SHP77 treated with DMSO at 0.1 percent for 48 hours (cell line): ENCODE data around the gene UNG.
"Not testable (repeated sequence)": the region's sequence is repeated elsewhere in the genome, so short reads cannot be mapped to it uniquely, and the experiment has no call there.

ENCODE experiments used
- DNase-seq: peaks from one replicate; lab custom pipeline; 2025; lab: John Stamatoyannopoulos, UW

Gene UNG

GRCh38 chr12:109121346-109121880 lies 24.0 kb downstream of the UNG start:
- no peak for DNase-seq

GRCh38 chr12:109124878-109125648 lies 27.7 kb downstream of the UNG start:
- no peak for DNase-seq

GRCh38 chr12:109125791-109126190 lies 28.4 kb downstream of the UNG start:
- DNase-seq, result no peak

GRCh38 chr12:109126784-109127183 lies 29.4 kb downstream of the UNG start:
- no peak for DNase-seq

- DNase-seq, result no peak
Measured at GRCh38 chr12:109127533-109128242, 30.3 kb downstream of the UNG start.

- DNase-seq, result no peak
Measured at GRCh38 chr12:109130297-109131153, 33.1 kb downstream of the UNG start.

GRCh38 chr12:109131154-109132050 lies 34.0 kb downstream of the UNG start:
- peak; percentile 28 for DNase-seq

DNA sequence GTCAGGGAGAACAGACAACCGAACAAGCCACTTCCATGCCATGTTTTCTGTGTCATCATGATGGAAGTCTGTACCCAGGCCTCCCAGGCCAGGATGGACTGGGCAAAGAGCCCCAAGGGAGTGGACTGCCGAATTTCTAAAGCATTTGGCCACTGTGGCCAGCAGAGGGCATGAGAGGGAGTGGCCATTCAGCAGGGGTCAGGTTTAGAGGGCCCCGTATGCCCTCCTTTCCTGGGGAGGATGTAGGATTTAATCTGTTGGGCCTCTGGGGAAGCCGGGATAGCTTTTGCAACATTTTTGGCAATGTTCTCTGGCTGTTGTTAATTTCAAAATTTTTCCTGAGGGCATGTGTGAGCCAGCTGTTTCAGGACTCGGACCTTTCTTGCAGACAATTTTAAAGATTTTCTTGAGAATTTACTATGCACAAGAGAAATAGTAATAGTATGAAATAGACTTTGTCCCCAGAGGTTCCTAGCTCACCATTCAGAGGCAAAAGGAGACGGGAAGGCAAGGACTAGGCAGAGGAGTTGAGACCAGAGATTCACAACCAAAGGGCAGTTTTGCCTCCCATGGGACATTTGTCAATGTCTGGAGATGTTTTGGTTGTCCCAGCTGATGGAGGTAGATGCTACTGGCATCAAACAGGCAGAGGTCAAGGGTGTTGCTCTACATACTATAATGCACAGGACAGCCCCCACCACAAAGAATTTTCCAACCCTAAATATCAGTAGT lies 37.0 kb downstream of the UNG start:
- no peak for DNase-seq

DNA sequence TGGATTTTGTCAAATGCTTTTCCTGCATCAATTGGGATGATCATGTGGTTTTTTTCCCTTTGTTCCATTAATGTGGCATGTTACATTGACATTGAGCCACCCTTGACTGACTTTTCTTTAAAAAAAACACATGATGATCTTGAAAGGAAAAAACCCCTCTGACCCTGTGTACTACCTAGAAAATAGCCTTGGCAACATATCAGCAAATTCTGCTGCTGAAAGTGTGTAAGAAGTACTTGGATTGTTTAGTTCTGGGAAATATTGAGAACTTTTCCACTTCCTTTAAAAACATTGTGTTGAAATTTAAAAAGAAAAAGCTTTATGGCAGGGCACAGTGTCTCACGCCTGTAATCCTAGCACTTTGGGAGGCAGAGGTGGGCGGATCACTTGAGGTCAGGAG lies 39.7 kb downstream of the UNG start:
- no peak for DNase-seq

DNA sequence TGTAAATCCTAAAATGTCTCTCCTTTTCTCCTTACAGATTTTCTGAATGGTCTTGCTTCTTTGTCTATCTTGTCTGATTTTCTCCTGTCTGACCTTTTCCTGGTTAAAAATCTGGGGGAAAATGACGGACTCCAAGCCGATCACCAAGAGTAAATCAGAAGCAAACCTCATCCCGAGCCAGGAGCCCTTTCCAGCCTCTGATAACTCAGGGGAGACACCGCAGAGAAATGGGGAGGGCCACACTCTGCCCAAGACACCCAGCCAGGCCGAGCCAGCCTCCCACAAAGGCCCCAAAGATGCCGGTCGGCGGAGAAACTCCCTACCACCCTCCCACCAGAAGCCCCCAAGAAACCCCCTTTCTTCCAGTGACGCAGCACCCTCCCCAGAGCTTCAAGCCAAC lies 42.0 kb downstream of the UNG start:
- DNase-seq, result no peak

DNA sequence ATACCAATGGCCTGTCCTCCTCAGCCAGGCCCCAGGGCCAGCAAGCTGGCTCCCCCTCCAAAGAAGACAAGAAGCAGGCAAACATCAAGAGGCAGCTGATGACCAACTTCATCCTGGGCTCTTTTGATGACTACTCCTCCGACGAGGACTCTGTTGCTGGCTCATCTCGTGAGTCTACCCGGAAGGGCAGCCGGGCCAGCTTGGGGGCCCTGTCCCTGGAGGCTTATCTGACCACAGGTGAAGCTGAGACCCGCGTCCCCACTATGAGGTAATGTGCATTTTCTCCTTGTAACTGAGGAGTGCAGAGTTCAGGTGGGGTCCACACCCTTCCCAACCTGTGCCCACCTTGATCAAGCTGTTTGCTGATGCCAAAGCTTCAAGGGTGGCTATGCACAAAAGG lies 42.4 kb downstream of the UNG start:
- no peak for DNase-seq

- DNase-seq, result no peak
Measured at GRCh38 chr12:109140560-109140959, 43.2 kb downstream of the UNG start.

DNA sequence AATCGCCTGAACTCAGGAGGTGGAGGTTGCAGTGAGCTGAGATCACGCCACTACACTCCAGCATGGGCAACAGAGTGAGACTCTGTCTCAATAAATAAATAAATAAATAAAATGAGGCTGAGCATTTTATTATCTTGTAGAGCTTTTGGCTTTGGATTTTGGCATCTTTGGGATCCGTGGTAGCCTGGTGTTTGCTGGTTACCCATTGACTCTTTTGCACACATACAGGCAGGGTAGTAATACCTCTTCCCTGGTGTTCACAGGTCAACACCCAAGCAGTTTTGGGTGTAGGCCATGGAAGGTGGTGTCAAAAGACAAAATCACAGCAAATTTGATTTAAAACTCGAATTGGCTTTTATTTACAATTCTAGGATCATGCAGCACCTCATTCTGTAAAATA lies 46.8 kb downstream of the UNG start:
- DNase-seq, result no peak

- DNase-seq, result not testable (repeated sequence)
Measured at GRCh38 chr12:109147126-109147525, 49.7 kb downstream of the UNG start.

DNA sequence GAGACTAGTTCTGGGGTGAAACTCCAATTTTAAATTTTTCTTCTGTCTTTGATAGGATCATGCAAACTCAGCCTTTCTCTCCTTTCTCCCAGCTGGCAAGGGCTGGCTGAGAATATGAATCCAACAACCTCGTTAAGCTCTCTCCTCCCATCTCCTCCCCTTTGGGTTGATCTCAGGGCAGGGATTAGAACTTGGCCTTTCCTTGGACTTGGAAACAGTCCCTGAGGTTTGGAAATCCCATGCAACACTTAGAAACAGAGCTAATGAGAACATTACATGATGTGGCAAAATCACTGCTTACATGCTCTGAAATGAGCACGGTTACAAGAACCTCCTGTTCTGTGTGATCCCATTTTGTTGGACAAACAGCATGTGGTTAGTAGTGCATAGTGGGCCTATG lies 50.6 kb downstream of the UNG start:
- no peak for DNase-seq

- no peak for DNase-seq
Measured at GRCh38 chr12:109150124-109150640, 52.8 kb downstream of the UNG start.

GRCh38 chr12:109151457-109151856 lies 54.1 kb downstream of the UNG start:
- no peak for DNase-seq

DNA sequence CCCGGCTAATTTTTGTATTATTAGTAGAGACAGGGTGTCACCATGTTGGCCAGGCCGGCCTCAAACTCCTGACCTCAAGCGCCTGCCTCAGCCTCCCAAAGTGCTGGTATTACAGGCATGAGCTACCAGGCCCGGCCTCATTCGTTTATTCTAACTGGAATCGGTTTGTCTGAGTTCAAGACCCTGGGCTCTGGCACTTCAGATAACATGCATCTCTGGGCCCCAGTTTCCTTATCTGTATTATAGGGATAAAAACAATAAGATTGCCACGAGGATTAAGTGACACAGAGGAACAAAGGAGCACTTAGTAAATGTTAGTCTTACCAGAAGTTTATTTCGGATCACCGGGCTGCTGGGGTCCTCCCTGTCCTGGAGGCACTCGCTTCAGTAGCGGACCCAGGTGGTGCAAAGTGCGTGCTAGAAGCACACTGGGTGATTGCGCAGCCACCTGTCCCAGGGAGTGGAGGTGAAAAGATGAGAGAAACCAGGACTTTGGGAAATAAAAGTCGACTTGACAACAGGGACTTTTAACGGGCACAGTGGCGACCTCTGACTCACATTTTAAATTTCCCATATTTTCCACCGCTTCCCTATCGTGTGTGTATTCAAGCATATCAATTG lies 56.5 kb downstream of the UNG start:
- no peak for DNase-seq

DNA sequence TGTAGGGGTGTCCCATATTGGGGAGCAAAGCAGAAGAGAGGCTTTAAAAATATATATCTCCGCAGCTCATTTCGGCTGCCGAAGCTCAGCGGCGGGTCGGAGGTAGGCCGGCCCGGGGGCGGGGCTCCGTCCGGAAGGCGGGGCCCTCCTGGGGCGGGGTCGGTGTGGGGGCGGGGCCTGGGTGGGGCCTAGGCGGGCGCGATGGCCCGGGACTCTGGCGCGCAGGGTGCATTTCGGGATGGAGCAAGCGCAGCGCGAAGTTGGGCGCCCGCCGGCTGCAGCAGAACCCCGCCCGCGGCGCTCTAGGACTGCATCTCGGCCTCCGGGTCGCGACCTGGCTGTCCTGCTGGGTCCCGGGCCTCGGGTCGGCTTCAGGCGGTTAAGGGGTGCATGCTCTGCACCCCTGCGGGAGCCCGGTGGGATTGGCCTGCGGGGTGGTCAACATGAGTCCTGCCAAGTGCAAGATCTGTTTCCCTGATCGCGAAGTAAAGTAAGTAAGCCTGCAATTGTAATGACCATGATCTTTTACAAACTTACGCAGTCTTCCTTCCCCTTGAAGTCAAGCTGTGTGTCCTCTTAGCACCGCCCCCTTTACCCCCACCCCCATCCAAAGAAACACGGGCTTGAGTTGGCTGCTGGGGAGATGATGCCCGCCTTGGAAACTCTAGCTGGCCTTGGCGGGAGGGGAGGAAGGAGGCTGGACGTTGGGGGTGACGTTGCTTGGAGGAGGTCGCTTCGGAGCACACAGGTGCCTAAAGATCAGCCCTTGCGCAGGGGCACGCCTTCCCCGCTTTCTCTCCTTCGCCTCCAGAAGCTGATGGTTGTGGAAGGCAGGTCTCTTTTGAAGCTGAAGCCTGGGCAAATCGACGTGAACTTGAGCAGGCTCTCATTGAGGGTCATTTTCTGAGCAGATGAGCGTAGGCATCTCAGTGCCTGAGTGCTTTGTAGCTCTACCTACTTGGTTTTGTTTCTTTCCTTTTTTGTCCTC lies 57.3 kb downstream of the UNG start:
- DNase-seq, result no peak
